Stromal cell of bone marrow (primary cell): ENCODE data around the gene PLXND1.
"Not testable (repeated sequence)": the region's sequence is repeated elsewhere in the genome, so short reads cannot be mapped to it uniquely, and the experiment has no call there.

Experiments
- DNase-seq: peaks from one replicate; pipeline ENCODE4 v3.0.0-alpha.2; 2012; ENCODE audit warnings: low read depth

The PLXND1 gene

DNA sequence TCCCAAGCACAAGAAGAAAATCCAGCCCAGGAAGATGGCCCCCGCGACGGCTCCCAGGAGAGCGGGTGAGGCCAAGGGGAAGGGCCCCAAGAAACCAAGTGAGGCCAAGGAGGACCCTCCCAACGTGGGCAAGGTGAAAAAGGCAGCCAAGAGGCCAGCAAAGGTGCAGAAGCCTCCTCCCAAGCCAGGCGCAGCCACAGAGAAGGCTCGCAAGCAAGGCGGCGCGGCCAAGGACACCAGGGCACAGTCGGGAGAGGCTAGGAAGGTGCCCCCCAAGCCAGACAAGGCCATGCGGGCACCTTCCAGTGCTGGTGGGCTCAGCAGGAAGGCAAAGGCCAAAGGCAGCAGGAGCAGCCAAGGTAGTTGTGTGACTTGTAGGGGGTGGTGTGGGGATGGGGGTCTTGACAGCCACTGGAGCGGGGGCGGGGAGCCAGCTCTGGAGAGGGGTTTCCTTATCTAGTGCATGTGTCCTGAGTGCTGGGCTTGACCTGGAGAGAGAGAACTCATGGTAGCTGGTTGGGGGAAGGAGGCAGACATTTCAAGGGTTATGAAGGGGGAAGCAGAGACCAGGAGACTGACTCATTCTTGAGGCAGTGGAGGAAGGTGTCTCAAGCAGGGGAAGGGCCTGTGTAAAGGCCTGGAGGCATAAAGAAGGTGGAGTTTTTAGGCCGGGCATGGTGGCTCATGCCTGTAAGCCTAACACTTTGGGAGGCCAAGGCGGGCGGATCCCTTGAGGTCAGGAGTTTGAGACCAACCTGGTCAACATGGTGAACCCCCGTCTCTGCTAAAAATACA is 57.3 kb downstream of the PLXND1 start:
- DNase-seq: no peak

DNA sequence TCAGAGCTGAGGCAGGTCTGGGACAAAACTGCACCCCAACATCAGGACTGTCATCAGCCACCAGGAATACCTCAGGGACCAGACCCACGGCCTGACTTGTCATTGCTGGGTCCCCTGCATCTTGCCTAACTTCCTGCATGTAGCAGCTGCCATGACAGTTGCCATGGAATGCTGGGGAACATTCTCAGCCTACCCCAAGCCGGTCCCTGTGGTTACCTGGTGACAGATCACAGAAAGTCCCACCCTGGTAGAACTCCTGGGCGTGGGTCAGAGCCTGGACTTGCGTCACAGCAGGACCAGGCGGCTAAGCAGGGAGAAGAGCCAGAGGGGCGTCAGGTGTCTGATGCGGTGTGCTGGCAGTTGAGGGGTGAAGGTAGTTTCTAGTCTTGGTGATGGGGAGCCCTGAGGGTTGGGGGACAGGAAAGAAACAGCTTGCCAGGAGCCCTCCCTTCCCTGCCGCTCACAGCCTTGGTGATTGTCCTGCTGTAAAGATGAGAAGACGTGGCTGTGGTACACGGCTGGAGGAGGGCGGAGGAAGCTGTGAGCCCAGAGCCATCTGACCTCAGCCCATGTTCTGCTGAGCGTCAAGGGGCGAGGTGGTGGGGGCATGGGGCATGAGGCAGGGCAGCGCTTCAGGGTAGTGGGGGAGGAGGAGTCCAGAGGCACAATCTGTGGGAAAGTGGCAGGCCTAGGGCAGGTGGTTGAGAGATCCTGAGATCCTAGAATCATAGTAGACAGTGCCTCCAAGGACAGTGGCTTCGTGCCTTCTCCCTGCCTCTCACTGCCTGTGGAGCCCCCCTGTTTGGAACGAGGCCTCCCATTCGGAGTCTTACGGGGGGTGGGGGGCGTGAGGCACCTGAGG is 58.1 kb downstream of the PLXND1 start:
- no peak for DNase-seq

DNA sequence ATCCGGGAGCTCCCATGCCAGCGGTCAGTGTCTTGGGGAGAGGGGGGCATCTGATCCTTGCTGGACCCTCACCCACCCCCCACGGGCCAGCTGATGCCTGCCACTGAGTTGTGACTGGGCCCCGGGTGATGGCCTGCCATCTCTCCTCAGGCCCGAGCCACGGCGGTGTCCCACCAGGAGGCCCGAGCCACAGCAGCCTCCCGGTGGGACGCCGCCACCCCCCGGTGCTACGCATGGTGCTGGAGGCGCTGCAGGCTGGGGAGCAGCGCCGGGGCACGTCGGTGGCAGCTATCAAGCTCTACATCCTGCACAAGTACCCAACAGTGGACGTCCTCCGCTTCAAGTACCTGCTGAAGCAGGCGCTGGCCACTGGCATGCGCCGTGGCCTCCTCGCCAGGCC is 59.2 kb downstream of the PLXND1 start:
- no peak for DNase-seq

DNA sequence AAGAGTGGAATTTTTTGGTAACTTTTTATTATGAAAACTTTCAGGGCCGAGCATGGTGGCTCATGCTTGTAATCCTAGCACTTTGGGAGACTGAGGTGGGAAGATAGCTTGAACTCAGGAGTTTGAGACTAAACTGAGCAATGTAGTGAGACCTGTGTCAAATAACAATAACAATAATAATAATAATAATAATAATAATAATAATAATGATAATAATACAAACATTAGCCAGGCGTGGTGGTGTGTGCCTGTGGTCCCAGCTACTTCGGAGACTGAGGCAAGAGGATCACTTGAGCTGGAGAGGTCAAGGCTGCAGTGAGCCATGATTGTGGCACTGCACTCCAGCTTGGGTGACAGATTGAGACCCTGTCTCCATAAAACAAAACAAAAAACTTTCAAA is 60.5 kb downstream of the PLXND1 start:
- not testable (repeated sequence) for DNase-seq

DNA sequence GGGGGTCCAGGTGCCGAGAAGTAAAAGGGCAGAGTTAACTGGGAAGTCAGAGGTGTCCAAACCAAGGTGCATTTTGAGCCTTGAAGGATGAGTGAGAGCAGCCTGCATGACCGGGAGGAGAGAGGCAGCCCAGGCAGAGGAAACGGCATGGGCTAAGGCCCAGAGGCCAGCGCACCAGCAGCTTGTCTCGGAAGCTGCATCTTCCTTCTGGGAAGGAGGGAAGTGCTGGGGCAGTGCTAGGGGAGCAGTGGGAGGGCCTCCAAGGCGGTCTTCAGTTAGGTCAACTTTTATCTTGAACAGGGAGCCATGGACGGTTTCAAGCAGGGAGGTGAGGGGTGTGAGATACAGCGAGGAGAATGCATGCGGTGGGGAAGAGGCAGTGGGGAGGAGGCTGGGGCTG is 62.5 kb downstream of the PLXND1 start:
- DNase-seq: no peak

DNA sequence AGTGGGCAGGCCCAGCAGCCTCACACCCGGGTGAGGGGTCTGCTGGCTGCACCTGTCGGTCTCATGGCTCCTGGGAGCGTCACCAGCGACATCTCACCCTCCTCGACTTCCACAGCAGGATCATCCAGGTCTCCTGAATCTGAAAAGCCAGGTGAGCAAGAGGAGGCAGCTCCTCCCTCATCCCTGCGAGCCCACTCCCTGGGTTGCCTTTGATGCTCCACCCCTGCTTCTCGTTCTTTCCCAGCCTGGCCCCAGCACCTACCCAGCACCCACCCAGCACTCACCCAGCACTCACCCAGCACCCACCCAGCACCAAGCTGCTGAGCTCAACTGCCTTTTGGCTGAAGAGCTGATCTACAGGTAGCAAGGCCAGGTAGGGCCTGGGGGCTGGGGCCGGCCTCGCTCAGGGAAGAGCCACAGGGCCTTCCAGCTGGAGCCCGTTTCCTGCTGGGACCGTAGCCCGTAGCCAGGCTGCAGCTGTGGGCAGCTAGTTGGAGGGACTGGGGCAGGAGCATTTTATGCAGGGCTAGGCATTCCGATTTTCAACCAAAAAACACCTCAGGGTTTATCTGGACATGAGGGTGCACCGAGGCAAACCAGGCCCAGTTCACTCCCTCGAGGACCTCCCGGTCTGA is 63.2 kb downstream of the PLXND1 start, which contains the start of gene H1-8:
H1-8 (plus strand) TSS at position 20 of the 635 bp plus-strand sequence; CDS start at position 64, 44 bp downstream.
- DNase-seq: no peak

DNA sequence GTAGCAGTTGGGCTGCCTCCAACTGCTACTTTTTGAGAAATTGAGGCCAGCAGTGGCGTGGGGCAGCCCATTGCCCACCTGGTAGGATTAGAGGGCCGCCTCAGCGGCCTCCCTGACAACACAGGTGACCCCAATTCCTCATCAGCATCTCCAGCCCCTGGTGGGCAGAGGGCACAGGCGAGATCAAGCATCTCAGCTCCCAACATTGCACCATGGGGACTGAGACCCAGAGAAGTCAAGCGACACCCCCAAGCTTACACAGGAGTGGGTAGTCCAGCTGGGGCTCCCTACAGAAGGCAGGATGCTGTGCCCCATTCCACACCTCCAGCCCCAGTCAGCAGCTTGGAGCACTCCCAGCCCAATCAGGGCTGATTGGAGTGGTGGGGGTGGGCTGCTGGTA is 63.7 kb downstream of the PLXND1 start:
- DNase-seq: no peak

DNA sequence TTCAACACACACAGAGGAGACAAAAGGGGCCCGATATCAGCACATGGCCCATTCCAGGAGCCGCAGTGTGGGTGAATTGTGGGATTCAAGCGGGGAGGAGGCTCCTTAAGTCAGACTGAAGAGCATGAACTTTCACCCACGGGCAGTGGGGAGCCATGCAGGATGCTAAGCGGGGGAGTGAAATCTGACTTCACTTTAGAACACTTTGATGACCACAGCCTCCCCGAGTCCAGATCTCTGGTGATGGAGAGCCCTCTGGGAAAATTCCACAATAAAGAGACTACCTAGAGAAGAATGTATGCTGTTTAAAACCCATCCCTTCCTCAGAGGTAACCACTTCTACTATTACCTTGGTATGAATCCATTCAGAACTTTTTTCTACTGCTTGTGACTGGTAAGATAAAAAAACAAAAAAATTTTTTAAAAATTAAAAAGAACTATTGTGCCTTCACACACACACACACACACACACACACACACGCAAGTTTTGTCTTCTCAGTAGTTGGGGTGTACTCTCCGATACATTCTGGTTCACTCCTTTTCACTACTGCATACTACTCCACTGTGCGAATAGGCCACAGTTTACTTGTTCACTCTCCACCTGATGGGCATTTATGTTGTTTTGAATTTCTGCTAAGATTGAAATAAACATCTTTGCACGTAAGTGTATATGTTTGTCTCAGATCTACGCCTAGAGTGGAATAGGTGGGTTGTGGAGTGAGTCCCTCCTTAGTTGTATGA is 65.5 kb downstream of the PLXND1 start:
- no peak for DNase-seq

DNA sequence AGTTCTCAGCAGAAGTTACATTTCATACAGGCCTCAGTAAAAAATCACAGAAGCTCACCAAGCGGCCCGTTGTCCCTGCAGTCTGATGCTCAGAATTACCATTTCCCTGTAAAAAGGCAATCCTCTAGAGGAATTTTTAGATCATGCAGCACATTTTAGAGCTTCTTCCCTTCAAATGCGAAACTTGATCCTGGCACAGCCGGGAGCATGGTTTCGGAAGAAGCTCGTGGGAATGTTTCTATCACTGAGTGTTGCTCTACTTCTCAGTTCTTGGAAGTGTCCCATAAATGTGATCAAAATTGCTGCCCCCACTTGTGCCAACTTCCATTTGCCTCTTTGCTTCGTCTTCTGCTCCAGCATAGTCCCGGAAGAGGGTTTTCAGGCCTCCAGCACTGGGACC is 67.3 kb downstream of the PLXND1 start:
- DNase-seq: no peak

DNA sequence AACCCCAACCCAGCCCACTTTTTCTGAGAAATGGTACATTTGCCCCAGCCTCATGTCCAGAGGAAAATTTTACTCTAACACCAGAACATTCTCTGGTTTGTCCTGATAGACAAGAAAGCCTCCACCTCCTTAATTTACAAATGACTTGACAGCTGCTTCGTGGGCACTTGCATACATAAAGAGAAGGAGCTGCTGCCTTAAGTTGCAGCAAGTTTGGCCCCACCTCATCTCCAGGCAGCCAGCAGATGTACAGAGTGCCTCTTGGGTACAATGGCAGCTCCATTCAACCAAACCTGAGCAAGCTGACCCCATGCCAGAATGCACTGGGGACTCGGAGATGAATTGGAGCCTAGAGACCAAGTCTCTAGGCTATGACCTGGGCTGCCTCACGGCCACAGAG is 69.7 kb downstream of the PLXND1 start:
- no peak for DNase-seq

DNA sequence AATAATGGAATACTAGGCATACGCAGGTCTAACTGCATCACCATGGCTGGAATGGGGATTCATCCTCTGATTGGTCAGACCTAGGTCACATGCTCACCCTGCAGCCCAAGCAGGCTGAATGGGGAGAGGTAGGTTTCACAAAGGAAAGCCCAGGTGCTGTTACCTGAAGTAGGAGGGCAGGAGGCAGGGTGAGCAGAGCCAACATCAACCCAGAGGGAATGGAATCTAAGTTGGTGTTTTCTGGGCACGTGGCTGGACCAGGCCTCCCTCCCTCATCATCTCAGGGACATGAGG is 70.2 kb downstream of the PLXND1 start:
- no peak for DNase-seq

DNA sequence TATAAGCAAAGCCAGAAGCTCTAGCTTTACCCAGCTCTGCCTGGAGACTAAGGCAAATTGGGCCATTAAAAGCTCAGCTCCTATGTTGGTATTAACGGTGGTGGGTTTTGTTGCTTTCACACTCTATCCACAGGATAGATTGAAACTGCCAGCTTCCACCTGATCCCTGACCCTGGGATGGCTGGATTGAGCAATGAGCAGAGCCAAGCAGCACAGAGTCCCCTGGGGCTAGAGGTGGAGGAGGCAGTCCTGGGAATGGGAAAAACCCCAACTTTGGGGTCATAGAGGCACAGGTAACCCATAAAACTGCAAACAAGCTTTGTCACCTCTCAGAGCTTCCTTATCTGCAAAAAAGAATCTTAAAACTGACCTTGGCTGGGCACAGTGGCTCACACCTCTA is 71.4 kb downstream of the PLXND1 start:
- no peak for DNase-seq

DNA sequence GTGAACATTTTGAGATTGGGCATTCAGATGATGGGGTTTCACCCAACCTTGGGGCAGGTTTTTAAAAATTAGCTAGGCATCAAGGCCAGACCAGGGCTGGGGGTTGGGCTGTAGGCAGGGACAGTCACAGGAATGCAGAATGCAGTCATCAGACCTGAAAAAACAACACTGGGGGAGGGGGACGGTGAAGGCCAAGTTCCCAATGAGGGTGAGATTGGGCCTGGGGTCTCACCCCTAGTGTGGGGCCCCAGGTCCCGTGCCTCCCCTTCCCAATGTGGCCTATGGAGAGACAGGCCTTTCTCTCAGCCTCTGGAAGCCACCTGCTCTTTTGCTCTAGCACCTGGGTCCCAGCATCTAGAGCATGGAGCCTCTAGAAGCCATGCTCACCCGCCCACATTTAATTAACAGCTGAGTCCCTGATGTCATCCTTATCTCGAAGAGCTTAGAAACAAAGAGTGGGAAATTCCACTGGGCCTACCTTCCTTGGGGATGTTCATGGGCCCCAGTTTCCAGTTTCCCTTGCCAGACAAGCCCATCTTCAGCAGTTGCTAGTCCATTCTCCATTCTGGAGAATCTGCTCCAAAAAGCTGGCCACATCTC is 71.9 kb downstream of the PLXND1 start:
- no peak for DNase-seq

DNA sequence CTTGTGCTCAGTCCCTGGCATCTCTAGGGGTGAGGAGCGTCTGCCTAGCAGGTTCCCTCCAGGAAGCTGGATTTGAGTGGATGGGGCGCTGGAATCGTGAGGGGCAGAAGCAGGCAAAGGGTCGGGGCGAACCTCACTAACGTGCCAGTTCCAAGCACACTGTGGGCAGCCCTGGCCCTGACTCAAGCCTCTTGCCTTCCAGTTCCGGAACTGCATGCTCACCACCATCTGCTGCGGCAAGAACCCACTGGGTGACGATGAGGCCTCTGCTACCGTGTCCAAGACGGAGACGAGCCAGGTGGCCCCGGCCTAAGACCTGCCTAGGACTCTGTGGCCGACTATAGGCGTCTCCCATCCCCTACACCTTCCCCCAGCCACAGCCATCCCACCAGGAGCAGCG is 73.1 kb downstream of the PLXND1 start:
- no peak for DNase-seq

DNA sequence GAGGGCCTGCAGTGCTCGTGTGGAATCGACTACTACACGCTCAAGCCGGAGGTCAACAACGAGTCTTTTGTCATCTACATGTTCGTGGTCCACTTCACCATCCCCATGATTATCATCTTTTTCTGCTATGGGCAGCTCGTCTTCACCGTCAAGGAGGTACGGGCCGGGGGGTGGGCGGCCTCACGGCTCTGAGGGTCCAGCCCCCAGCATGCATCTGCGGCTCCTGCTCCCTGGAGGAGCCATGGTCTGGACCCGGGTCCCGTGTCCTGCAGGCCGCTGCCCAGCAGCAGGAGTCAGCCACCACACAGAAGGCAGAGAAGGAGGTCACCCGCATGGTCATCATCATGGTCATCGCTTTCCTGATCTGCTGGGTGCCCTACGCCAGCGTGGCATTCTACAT is 74.2 kb downstream of the PLXND1 start:
- no peak for DNase-seq

DNA sequence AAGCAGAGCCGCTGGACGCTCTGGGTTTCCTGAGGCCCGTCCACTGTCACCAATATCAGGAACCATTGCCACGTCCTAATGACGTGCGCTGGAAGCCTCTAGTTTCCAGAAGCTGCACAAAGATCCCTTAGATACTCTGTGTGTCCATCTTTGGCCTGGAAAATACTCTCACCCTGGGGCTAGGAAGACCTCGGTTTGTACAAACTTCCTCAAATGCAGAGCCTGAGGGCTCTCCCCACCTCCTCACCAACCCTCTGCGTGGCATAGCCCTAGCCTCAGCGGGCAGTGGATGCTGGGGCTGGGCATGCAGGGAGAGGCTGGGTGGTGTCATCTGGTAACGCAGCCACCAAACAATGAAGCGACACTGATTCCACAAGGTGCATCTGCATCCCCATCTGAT is 74.8 kb downstream of the PLXND1 start:
- DNase-seq: no peak

DNA sequence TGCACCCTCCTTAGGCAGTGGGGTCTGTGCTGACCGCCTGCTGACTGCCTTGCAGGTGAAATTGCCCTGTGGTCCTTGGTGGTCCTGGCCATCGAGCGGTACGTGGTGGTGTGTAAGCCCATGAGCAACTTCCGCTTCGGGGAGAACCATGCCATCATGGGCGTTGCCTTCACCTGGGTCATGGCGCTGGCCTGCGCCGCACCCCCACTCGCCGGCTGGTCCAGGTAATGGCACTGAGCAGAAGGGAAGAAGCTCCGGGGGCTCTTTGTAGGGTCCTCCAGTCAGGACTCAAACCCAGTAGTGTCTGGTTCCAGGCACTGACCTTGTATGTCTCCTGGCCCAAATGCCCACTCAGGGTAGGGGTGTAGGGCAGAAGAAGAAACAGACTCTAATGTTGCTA is 75.7 kb downstream of the PLXND1 start:
- no peak for DNase-seq

DNA sequence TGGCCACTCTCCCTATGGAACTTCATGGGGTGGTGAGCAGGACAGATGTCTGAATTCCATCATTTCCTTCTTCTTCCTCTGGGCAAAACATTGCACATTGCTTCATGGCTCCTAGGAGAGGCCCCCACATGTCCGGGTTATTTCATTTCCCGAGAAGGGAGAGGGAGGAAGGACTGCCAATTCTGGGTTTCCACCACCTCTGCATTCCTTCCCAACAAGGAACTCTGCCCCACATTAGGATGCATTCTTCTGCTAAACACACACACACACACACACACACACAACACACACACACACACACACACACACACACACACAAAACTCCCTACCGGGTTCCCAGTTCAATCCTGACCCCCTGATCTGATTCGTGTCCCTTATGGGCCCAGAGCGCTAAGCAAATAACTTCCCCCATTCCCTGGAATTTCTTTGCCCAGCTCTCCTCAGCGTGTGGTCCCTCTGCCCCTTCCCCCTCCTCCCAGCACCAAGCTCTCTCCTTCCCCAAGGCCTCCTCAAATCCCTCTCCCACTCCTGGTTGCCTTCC is 76.2 kb downstream of the PLXND1 start:
- DNase-seq: no peak

DNA sequence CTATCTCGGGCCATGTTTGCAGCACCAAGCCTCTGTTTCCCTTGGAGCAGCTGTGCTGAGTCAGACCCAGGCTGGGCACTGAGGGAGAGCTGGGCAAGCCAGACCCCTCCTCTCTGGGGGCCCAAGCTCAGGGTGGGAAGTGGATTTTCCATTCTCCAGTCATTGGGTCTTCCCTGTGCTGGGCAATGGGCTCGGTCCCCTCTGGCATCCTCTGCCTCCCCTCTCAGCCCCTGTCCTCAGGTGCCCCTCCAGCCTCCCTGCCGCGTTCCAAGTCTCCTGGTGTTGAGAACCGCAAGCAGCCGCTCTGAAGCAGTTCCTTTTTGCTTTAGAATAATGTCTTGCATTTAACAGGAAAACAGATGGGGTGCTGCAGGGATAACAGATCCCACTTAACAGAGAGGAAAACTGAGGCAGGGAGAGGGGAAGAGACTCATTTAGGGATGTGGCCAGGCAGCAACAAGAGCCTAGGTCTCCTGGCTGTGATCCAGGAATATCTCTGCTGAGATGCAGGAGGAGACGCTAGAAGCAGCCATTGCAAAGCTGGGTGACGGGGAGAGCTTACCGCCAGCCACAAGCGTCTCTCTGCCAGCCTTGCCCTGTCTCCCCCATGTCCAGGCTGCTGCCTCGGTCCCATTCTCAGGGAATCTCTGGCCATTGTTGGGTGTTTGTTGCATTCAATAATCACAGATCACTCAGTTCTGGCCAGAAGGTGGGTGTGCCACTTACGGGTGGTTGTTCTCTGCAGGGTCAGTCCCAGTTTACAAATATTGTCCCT is 76.9 kb downstream of the PLXND1 start:
- DNase-seq: no peak

DNA sequence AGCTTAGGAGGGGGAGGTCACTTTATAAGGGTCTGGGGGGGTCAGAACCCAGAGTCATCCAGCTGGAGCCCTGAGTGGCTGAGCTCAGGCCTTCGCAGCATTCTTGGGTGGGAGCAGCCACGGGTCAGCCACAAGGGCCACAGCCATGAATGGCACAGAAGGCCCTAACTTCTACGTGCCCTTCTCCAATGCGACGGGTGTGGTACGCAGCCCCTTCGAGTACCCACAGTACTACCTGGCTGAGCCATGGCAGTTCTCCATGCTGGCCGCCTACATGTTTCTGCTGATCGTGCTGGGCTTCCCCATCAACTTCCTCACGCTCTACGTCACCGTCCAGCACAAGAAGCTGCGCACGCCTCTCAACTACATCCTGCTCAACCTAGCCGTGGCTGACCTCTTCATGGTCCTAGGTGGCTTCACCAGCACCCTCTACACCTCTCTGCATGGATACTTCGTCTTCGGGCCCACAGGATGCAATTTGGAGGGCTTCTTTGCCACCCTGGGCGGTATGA is 77.8 kb downstream of the PLXND1 start, which contains the start of gene RHO:
RHO (plus strand) TSS at position 51 of the 512 bp plus-strand sequence; CDS start at position 146, 95 bp downstream.
- no peak for DNase-seq
